ENCODE measurements around the gene IFFO2. TPM values are rescaled to one million over a fixed set of nuclear protein-coding genes. Genes with fewer than 3 reads are reported as not detected.

IFFO2 gene
- total and polyA plus RNA-seq, 2 donors (not counting 1 experiment from before 2014, with no cell fraction given) = 5.8 to 10.4 TPM

DNA sequence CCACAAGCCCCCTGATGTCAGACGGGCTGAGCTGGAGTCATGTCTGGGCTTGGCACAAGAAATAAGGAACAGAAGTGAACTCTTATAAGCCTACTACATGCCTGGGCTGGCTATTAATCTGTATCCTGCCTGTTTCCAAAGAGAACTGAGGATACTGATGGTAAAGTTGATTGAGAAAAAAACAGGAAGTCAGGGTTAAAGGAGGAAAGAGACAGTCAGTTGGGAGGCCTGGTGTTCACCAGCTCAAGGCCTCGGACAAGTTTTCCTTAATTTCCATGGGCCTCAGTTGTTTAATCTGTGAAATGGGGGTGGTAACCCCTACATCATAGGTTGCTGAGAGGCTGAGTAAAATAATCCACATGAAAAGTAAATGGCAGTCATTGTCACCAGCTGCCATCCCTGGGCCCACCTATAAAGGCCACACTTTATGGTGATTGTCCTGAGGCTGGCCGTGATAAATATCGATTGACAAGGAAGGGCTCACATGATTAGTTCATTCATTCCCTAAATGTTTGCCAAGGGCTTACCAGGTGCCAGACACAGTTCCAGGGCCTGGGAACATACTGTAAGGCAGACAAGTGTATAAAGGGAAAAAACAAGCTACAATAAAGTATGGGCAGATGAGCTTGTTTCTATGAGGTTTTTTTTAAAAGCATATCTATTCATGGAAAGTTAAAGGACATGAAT lies 57.0 kb downstream of the IFFO2 start:
- H3K79me2 ChIP-seq (ENCODE audit: control insufficient read depth, insufficient read depth, low read length) = no peaks in the 10 kb centered on the region
- H3K27ac ChIP-seq (ENCODE audit: insufficient read depth, low read length) = no peak overlapping the region
- no peak overlapping the region for H3K4me3 ChIP-seq (replicated peaks in 1 of 4; ENCODE audit: control extremely low read depth in 1 of 4, insufficient read depth in 1 of 4, low read depth in 3 of 4, low read length in 4 of 4)
- no peak overlapping the region for H3K9ac ChIP-seq (ENCODE audit: insufficient read depth, low read length)
- H4K20me1 ChIP-seq (ENCODE audit: control insufficient read depth, extremely low read depth, insufficient read depth, low read length) = no peaks in the 10 kb centered on the region
- H3K9me3 ChIP-seq (ENCODE audit: control insufficient read depth, insufficient read depth, low read depth, low read length) = no peaks in the 10 kb centered on the region
- no peak overlapping the region for H3K4me2 ChIP-seq (ENCODE audit: extremely low read depth, insufficient read depth, low read length)
- H3K27me3 ChIP-seq (ENCODE audit: control insufficient read depth, insufficient read depth, low read length) = no peaks in the 10 kb centered on the region
- TF ChIP-seq, protein P1, sequence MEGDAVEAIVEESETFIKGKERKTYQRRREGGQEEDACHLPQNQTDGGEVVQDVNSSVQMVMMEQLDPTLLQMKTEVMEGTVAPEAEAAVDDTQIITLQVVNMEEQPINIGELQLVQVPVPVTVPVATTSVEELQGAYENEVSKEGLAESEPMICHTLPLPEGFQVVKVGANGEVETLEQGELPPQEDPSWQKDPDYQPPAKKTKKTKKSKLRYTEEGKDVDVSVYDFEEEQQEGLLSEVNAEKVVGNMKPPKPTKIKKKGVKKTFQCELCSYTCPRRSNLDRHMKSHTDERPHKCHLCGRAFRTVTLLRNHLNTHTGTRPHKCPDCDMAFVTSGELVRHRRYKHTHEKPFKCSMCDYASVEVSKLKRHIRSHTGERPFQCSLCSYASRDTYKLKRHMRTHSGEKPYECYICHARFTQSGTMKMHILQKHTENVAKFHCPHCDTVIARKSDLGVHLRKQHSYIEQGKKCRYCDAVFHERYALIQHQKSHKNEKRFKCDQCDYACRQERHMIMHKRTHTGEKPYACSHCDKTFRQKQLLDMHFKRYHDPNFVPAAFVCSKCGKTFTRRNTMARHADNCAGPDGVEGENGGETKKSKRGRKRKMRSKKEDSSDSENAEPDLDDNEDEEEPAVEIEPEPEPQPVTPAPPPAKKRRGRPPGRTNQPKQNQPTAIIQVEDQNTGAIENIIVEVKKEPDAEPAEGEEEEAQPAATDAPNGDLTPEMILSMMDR (conservative IDR thresholded peaks at IDR 0.05 in 1 of 2, IDR thresholded peaks at IDR 0.05 in 1 of 2; ENCODE audit: low read depth in 1 of 2, low read length in 2 of 2) = no peak
- TF ChIP-seq EZH2 (IDR thresholded peaks at IDR 0.05; ENCODE audit: low read length, missing control alignments) = no peak
- no peaks in the 10 kb centered on the region for H3K36me3 ChIP-seq (ENCODE audit: control insufficient read depth, insufficient read depth, low read length)
- peaks cover 7% of the 10 kb centered on the region for H3K4me1 ChIP-seq (ENCODE audit: control insufficient read depth, extremely low read depth, insufficient read depth, low read length)
- no peak for DNase-seq (ENCODE audit: low read depth in 2 of 2)
- H2AFZ ChIP-seq (ENCODE audit: low read length) = no peak overlapping the region

DNA sequence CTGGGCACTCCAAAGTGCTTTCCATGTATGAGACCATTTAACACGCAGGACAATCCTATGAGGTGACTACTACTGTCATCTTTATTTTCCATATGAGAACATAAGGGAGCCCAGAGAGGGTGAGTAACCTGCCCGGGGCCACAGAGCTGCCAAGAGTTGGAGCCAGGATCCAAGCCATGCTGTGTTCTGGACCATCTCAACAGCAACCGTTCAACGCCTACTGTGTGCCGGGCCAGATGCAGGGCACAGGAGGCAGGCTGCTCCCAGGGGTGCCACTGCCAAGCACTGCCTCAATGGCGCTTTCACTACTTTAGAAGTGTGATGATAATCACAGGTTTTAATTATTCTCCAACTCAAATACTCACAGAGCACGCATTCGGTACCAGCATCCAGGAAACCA lies 57.9 kb downstream of the IFFO2 start:
- no peaks in the 10 kb centered on the region for H3K79me2 ChIP-seq (ENCODE audit: control insufficient read depth, insufficient read depth, low read length)
- no peak overlapping the region for H3K9ac ChIP-seq (ENCODE audit: insufficient read depth, low read length)

DNA sequence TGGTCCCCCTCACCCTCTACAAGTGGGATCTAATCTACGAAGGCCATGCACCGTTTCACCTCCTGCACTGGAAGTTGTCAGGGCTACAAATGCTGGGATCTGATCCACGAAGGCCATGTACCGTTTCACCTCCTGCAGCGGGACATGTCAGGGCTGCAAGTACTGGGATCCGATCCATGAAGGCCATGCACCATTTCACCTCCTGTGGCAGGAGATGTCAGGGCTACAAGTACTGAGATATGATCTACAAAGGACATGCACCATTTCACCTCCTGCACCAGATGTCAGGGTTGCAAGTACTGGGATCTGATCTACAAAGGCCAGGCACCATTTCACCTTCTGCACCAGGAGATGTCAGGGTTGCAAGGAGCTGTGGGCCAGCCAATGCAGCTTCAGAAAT lies 61.2 kb downstream of the IFFO2 start:
- Histone ChIP-seq H3K27me3 (ENCODE audit: control insufficient read depth, insufficient read depth, low read length) (no peaks in the 10 kb centered on the region), H3K4me3 (replicated peaks in 1 of 4; ENCODE audit: control extremely low read depth in 1 of 4, insufficient read depth in 1 of 4, low read depth in 3 of 4, low read length in 4 of 4) (no peak overlapping the region), H3K9me3 (ENCODE audit: control insufficient read depth, insufficient read depth, low read depth, low read length) (no peaks in the 10 kb centered on the region), H3K27ac (ENCODE audit: insufficient read depth, low read length) (no peak overlapping the region), H3K36me3 (ENCODE audit: control insufficient read depth, insufficient read depth, low read length) (no peaks in the 10 kb centered on the region), H4K20me1 (ENCODE audit: control insufficient read depth, extremely low read depth, insufficient read depth, low read length) (no peaks in the 10 kb centered on the region), H3K79me2 (ENCODE audit: control insufficient read depth, insufficient read depth, low read length) (no peaks in the 10 kb centered on the region), H3K4me1 (ENCODE audit: control insufficient read depth, extremely low read depth, insufficient read depth, low read length) (no peaks in the 10 kb centered on the region), H3K9ac (ENCODE audit: insufficient read depth, low read length) (no peak overlapping the region), H2AFZ (ENCODE audit: low read length) (no peak overlapping the region), H3K4me2 (ENCODE audit: extremely low read depth, insufficient read depth, low read length) (no peak overlapping the region)
- no peak for TF ChIP-seq EZH2 (IDR thresholded peaks at IDR 0.05; ENCODE audit: low read length, missing control alignments)
- TF ChIP-seq, protein P1 (conservative IDR thresholded peaks at IDR 0.05 in 1 of 2, IDR thresholded peaks at IDR 0.05 in 1 of 2; ENCODE audit: low read depth in 1 of 2, low read length in 2 of 2) = no peak
- DNase-seq (ENCODE audit: low read depth in 2 of 2) = no peak

More for the DNA sequence above, 57.9 kb downstream of the IFFO2 start:
- no peaks in the 10 kb centered on the region for H3K9me3 ChIP-seq (ENCODE audit: control insufficient read depth, insufficient read depth, low read depth, low read length)
- no peak overlapping the region for H2AFZ ChIP-seq (ENCODE audit: low read length)
- H3K4me1 ChIP-seq (ENCODE audit: control insufficient read depth, extremely low read depth, insufficient read depth, low read length) = peaks cover 6% of the 10 kb centered on the region
- H3K27ac ChIP-seq (ENCODE audit: insufficient read depth, low read length) = no peak overlapping the region
- no peaks in the 10 kb centered on the region for H3K36me3 ChIP-seq (ENCODE audit: control insufficient read depth, insufficient read depth, low read length)
- TF ChIP-seq, protein P1 (conservative IDR thresholded peaks at IDR 0.05 in 1 of 2, IDR thresholded peaks at IDR 0.05 in 1 of 2; ENCODE audit: low read depth in 1 of 2, low read length in 2 of 2) = no peak
- no peak for TF ChIP-seq EZH2 (IDR thresholded peaks at IDR 0.05; ENCODE audit: low read length, missing control alignments)
- no peaks in the 10 kb centered on the region for H3K27me3 ChIP-seq (ENCODE audit: control insufficient read depth, insufficient read depth, low read length)
- H3K4me2 ChIP-seq (ENCODE audit: extremely low read depth, insufficient read depth, low read length) = no peak overlapping the region
- H3K4me3 ChIP-seq (replicated peaks in 1 of 4; ENCODE audit: control extremely low read depth in 1 of 4, insufficient read depth in 1 of 4, low read depth in 3 of 4, low read length in 4 of 4) = no peak overlapping the region
- H4K20me1 ChIP-seq (ENCODE audit: control insufficient read depth, extremely low read depth, insufficient read depth, low read length) = no peaks in the 10 kb centered on the region
- DNase-seq (ENCODE audit: low read depth in 2 of 2) = no peak
